Mucosa of descending colon (tissue), 3 donors: ENCODE results near the gene RBM33. TPM values are rescaled to one million over a fixed set of nuclear protein-coding genes. Genes with fewer than 3 reads are reported as not detected.
A peak's percentile ranks its signal among the peaks of the same experiment; 100 is the strongest.

Experiments
- ATAC-seq: fragments of 200-7000 bp; cut with Tn5 transposase; one replicate; pipeline ENCODE4 v1.9.1; 2020; ENCODE audit warnings: mild to moderate bottlenecking, moderate library complexity
- DNase-seq, 3 donors: peaks; one replicate each; pipeline ENCODE4 v3.0.0-alpha.2; 2020
- H3K36me3 ChIP-seq: fragments of 200-600 bp; one replicate; pipeline ENCODE4 v1.8.0; 2021; ENCODE audit warnings: low read depth, mild to moderate bottlenecking
- H3K4me1 ChIP-seq: fragments of 200-600 bp; one replicate; pipeline ENCODE4 v1.8.0; 2021; ENCODE audit warnings: low read depth, mild to moderate bottlenecking
- H3K4me3 ChIP-seq: fragments of 200-600 bp; one replicate; pipeline ENCODE4 v1.8.0; 2021; ENCODE audit warnings: mild to moderate bottlenecking
- H3K9me3 ChIP-seq: fragments of 200-600 bp; one replicate; pipeline ENCODE4 v1.8.0; 2021; ENCODE audit warnings: mild to moderate bottlenecking
- CTCF ChIP-seq: fragments of 200-600 bp; IDR thresholded peaks from one replicate; pipeline ENCODE4 v1.8.0; 2022; ENCODE audit warnings: antibody characterized with exemption, mild to moderate bottlenecking
- intact Hi-C, 2 donors: fragments of 100-400 bp; cut with DNase I in 1 of 2; cut with micrococcal nuclease in 1 of 2; formaldehyde crosslinking; loops; one replicate each; pipeline versions ENCODE4 v1.11.0 to v1.11.1; 2022; cut with DNase I, micrococcal nuclease
- total RNA-seq, 3 donors: library from RNA; stranded (reverse); fragmentation: NEBNext Ultra II Directional in 2 of 3; extraction: Animal tissue kit (Norgen Biotek cat#: 25700) in 2 of 3; gene quantifications; one replicate each; pipeline versions ENCODE4 v1.2.1 to v1.2.4, GENCODE V29; 2021 to 2023
- donor health status: DM: no; HTN: no; CAD: no; lungs with moderate emphysema.
- donor health status: DM: no; HTN: no; CAD: no.
- donor health status: DM: no; HTN: yes; CAD: no.

The RBM33 gene
- total RNA-seq, 3 donors from 2014 or later, result 59.9 to 75.8 (median 69.8) TPM

GRCh38 chr7:155729847-155730246 is 85.4 kb downstream of the RBM33 start:
- no peaks in the 10 kb centered on the region for H3K36me3 ChIP-seq
- no peak for TF ChIP-seq CTCF
- intact Hi-C loops, result loop anchor here (10.0 kb wide), 1 partner anchor 135 kb away; no protein-coding TSS in a partner anchor
- H3K4me1 ChIP-seq, result peaks cover 2% of the 10 kb centered on the region
- no peaks in the 10 kb centered on the region for H3K9me3 ChIP-seq
- ATAC-seq (peak; percentile 96), DNase-seq (peak in 1 of 3 donors; percentile 21)
- H3K4me3 ChIP-seq, result no peak overlapping the region

GRCh38 chr7:155731380-155731779 is 86.9 kb downstream of the RBM33 start:
- Histone ChIP-seq H3K4me3 (no peak overlapping the region), H3K4me1 (peaks cover 2% of the 10 kb centered on the region), H3K9me3 (no peaks in the 10 kb centered on the region), H3K36me3 (no peaks in the 10 kb centered on the region)
- ATAC-seq, result no peak
- no peak for DNase-seq
- intact Hi-C loops, result loop anchor here (10.0 kb wide), 1 partner anchor 137 kb away; no protein-coding TSS in a partner anchor
- TF ChIP-seq CTCF, result no peak

- H3K9me3 ChIP-seq, result no peaks in the 10 kb centered on the region
- no peaks in the 10 kb centered on the region for H3K36me3 ChIP-seq
- H3K4me1 ChIP-seq, result peaks cover 2% of the 10 kb centered on the region
- no peak for ATAC-seq
- no peak for TF ChIP-seq CTCF
- intact Hi-C loops, result loop anchor here (10.0 kb wide), 1 partner anchor 137 kb away; no protein-coding TSS in a partner anchor
- H3K4me3 ChIP-seq, result no peak overlapping the region
- no peak for DNase-seq
These were observed 87.4 kb downstream of the RBM33 start for GRCh38 chr7:155731871-155732270.

- Histone ChIP-seq H3K4me3 (no peak overlapping the region), H3K9me3 (no peaks in the 10 kb centered on the region), H3K4me1 (peaks cover 2% of the 10 kb centered on the region), H3K36me3 (no peaks in the 10 kb centered on the region)
- TF ChIP-seq CTCF, result no peak
- intact Hi-C loops, result loop anchor here (10.0 kb wide), 1 partner anchor 137 kb away; no protein-coding TSS in a partner anchor
- ATAC-seq (no peak), DNase-seq (no peak)
These were observed 87.8 kb downstream of the RBM33 start for GRCh38 chr7:155732286-155732685.

GRCh38 chr7:155733582-155734444 is 89.4 kb downstream of the RBM33 start:
- intact Hi-C loops, result loop anchor here (10.0 kb wide), 1 partner anchor 139 kb away; no protein-coding TSS in a partner anchor
- no peak for TF ChIP-seq CTCF
- ATAC-seq, result no peak
- DNase-seq, result no peak
- Histone ChIP-seq H3K4me3 (no peak overlapping the region), H3K36me3 (no peaks in the 10 kb centered on the region), H3K9me3 (no peaks in the 10 kb centered on the region), H3K4me1 (peaks cover 2% of the 10 kb centered on the region)
